Measurements from ENCODE around the gene HOMER2.
"Not testable (repeated sequence)": the region's sequence is repeated elsewhere in the genome, so short reads cannot be mapped to it uniquely, and the experiment has no call there.

Gene HOMER2

DNA sequence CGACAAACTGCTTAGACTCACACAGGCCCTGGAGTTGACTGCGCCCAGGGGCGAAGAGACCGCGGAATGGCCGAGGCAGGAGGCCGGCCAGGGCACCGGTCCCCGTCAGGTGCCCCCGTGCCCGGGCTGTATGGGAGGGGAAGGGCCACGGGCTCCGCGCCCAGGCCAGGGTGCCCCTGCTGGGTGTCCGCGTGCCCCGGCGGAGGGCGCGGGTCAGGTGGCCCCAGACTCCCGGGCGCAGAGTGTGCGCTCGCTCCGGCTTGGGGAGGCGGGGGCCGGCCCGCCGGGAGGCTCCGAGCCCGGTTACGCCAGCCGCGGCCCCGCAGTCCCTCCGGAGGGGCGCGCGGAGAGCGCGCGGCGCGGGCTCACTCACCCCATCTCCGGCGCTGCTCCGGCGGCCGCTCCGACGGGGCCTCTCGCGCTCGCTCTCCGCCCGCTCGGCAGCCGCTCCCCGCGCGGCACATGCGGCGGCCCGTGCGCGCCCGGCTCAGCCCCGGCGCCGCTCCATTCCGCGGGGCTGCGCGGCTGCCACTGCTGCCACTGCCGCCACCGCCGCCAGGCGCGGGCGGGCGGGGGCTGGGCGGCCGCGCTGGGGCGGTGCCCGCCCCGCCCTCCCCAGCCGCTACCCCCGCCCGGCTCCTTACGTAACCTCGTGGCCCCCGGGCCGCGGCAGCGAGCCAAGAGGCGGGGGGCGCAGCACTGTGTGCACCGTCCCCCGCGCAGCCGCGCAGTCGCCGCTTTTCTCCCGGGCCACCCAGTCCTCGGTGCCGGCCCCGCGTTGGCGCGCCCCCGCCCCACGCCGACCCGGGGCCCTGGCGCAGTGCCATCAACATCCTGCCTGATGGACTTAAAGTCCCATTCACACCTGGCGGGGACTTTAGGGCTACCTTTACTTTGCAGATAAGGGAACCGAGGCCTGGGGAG is at the start of gene HOMER2:
Gene HOMER2 (minus strand): TSS at position 563 of the 924 bp plus-strand sequence. CDS start 185 bp downstream, at position 378.
- H3K4me3 ChIP-seq (ENCODE audit: low read length in 2 of 2), result peak within 1 kb of the TSS; percentile 39 to 56
- H3K36me3 ChIP-seq (ENCODE audit: control insufficient read depth in 2 of 2, insufficient read depth in 2 of 2, low read length in 2 of 2), result no peaks in the 10 kb centered on the region
- peaks cover 14% of the 10 kb centered on the region in 2 donors for H3K27me3 ChIP-seq (ENCODE audit: control insufficient read depth in 2 of 2, insufficient read depth in 2 of 2, low read length in 2 of 2)
- no peaks in the 10 kb centered on the region for H3K9me3 ChIP-seq (ENCODE audit: control insufficient read depth in 2 of 2, low read length in 2 of 2)
- peak within 1 kb of the TSS in 1 of 2 donors; percentile 4 for H3K9ac ChIP-seq (ENCODE audit: low read depth in 1 of 2, low read length in 2 of 2)
- H3K27ac ChIP-seq (ENCODE audit: low read depth in 2 of 2, low read length in 2 of 2), result no peak within 1 kb of the TSS
- H3K4me1 ChIP-seq (ENCODE audit: control insufficient read depth in 2 of 2, insufficient read depth in 2 of 2, low read length in 2 of 2), result no peaks in the 10 kb centered on the region

DNA sequence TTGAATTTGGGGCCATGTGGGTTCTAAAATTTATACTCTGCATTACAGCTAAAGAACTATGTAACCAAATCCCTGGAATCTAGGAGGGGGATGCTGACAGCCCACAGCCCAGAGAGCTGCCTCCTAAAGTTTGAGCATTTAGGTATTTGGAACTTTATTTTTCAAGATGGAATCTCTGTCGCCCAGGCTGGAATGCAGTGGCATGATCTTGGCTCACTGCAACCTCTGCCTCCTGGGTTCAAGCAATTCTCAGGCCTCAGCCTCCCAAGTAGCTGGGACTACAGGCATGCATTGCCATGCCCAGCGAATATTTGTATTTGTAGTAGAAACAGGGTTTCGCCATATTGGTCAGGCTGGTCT is 48.1 kb upstream of the HOMER2 start:
- not testable (repeated sequence) for H3K9ac ChIP-seq (ENCODE audit: low read depth in 1 of 2, low read length in 2 of 2); H3K4me1 ChIP-seq (ENCODE audit: control insufficient read depth in 2 of 2, insufficient read depth in 2 of 2, low read length in 2 of 2); H3K9me3 ChIP-seq (ENCODE audit: control insufficient read depth in 2 of 2, low read length in 2 of 2); H3K27me3 ChIP-seq (ENCODE audit: control insufficient read depth in 2 of 2, insufficient read depth in 2 of 2, low read length in 2 of 2); H3K27ac ChIP-seq (ENCODE audit: low read depth in 2 of 2, low read length in 2 of 2); H3K4me3 ChIP-seq (ENCODE audit: low read length in 2 of 2); H3K36me3 ChIP-seq (ENCODE audit: control insufficient read depth in 2 of 2, insufficient read depth in 2 of 2, low read length in 2 of 2)

DNA sequence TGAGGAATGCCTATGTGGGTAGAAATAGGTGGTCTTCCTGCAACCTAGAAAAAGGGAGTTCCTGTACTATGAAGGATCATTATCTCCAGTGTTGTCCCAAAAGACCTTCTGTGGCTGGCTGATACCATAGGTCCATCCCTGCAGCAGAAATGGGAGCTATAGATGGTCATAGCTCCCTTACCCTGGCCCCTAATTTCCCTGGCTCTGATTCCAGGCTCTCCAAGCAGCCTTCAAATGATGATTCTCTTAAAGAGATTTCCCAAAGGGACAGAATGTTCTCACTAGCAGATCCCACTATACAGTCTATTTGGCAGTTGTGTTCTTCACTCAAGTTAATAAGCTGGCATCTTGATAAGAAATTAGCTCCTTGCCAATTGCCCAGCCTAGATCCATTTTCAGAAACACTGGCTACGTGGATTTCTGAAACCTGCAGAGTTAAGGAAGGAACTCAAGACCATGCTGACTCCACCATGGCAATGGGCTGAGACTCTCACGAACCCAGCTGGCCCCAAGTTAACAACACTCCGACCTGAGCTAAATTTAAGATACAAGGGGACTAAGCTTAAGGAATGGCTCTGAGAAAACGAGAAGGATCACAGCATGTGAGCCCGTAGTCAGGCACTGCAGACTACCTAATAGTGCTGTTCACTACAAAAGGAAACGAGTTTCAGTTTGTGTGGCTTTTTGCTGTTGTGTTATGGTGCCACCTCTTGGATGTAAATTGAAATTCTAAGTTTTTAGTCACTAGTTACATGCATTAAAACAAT is 47.6 kb upstream of the HOMER2 start:
- Histone ChIP-seq H3K9ac (ENCODE audit: low read depth in 1 of 2, low read length in 2 of 2) (peak overlapping the region; percentile 27 to 44), H3K4me3 (ENCODE audit: low read length in 2 of 2) (peak overlapping the region; percentile 41 to 49), H3K9me3 (ENCODE audit: control insufficient read depth in 2 of 2, low read length in 2 of 2) (no peaks in the 10 kb centered on the region), H3K27ac (ENCODE audit: low read depth in 2 of 2, low read length in 2 of 2) (no peak overlapping the region), H3K27me3 (ENCODE audit: control insufficient read depth in 2 of 2, insufficient read depth in 2 of 2, low read length in 2 of 2) (no peaks in the 10 kb centered on the region), H3K36me3 (ENCODE audit: control insufficient read depth in 2 of 2, insufficient read depth in 2 of 2, low read length in 2 of 2) (peaks cover 0 to 5% of the 10 kb centered on the region in 2 donors), H3K4me1 (ENCODE audit: control insufficient read depth in 2 of 2, insufficient read depth in 2 of 2, low read length in 2 of 2) (peaks cover 2 to 4% of the 10 kb centered on the region in 2 donors)

DNA sequence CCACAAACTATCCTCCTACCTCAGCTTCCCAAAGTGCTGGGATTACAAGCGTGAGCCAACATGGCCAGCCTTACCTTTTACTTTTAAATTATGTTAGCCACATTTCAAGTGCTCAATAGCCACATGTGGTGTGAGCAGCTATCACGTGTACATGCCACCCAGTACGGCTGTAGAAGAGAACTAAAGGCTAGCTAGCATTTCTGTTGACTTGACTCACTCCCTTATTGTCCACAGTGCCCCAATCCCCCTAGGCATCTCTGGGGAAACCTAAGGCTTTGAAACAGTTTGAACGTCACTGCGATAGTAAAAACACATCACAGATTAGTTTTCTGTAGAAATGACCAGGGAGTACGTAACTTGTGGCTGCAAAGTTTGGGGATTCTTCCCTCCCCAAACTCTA is 46.9 kb upstream of the HOMER2 start:
- Histone ChIP-seq H3K36me3 (ENCODE audit: control insufficient read depth in 2 of 2, insufficient read depth in 2 of 2, low read length in 2 of 2) (no peaks in the 10 kb centered on the region), H3K9ac (ENCODE audit: low read depth in 1 of 2, low read length in 2 of 2) (no peak overlapping the region), H3K4me1 (ENCODE audit: control insufficient read depth in 2 of 2, insufficient read depth in 2 of 2, low read length in 2 of 2) (peaks cover 2 to 4% of the 10 kb centered on the region in 2 donors), H3K4me3 (ENCODE audit: low read length in 2 of 2) (no peak overlapping the region), H3K9me3 (ENCODE audit: control insufficient read depth in 2 of 2, low read length in 2 of 2) (no peaks in the 10 kb centered on the region), H3K27me3 (ENCODE audit: control insufficient read depth in 2 of 2, insufficient read depth in 2 of 2, low read length in 2 of 2) (no peaks in the 10 kb centered on the region), H3K27ac (ENCODE audit: low read depth in 2 of 2, low read length in 2 of 2) (no peak overlapping the region)

- Histone ChIP-seq H3K36me3 (ENCODE audit: control insufficient read depth in 2 of 2, insufficient read depth in 2 of 2, low read length in 2 of 2) (no peaks in the 10 kb centered on the region), H3K9ac (ENCODE audit: low read depth in 1 of 2, low read length in 2 of 2) (no peak overlapping the region), H3K4me3 (ENCODE audit: low read length in 2 of 2) (no peak overlapping the region), H3K27me3 (ENCODE audit: control insufficient read depth in 2 of 2, insufficient read depth in 2 of 2, low read length in 2 of 2) (no peaks in the 10 kb centered on the region), H3K9me3 (ENCODE audit: control insufficient read depth in 2 of 2, low read length in 2 of 2) (no peaks in the 10 kb centered on the region), H3K27ac (ENCODE audit: low read depth in 2 of 2, low read length in 2 of 2) (no peak overlapping the region), H3K4me1 (ENCODE audit: control insufficient read depth in 2 of 2, insufficient read depth in 2 of 2, low read length in 2 of 2) (peaks cover 2 to 4% of the 10 kb centered on the region in 2 donors)
These were observed 43.4 kb upstream of the HOMER2 start for GRCh38 chr15:82995938-82996337.

DNA sequence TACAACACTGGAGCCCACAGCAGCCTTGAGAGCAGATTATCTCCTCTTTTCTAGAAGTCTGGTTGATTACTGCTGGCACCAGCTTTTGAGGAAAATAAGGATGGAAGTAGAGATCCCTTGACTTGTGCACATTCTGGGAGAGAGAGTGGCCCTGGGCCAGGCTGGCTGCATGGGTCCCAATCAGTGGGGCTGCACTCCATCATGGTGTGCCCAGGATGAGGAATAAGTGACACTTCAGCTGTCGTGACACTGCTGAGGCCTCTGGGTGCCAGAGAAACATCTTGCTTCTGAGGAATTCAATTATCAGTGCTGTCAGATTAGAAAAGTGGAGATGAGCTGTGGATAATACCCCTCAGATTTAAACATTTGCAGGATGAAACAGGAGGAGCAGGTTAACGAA is 42.6 kb upstream of the HOMER2 start:
- Histone ChIP-seq H3K4me1 (ENCODE audit: control insufficient read depth in 2 of 2, insufficient read depth in 2 of 2, low read length in 2 of 2) (peaks cover 1 to 3% of the 10 kb centered on the region in 2 donors), H3K36me3 (ENCODE audit: control insufficient read depth in 2 of 2, insufficient read depth in 2 of 2, low read length in 2 of 2) (peaks cover 0 to 4% of the 10 kb centered on the region in 2 donors), H3K9ac (ENCODE audit: low read depth in 1 of 2, low read length in 2 of 2) (no peak overlapping the region), H3K9me3 (ENCODE audit: control insufficient read depth in 2 of 2, low read length in 2 of 2) (no peaks in the 10 kb centered on the region), H3K27me3 (ENCODE audit: control insufficient read depth in 2 of 2, insufficient read depth in 2 of 2, low read length in 2 of 2) (no peaks in the 10 kb centered on the region), H3K27ac (ENCODE audit: low read depth in 2 of 2, low read length in 2 of 2) (no peak overlapping the region), H3K4me3 (ENCODE audit: low read length in 2 of 2) (no peak overlapping the region)

DNA sequence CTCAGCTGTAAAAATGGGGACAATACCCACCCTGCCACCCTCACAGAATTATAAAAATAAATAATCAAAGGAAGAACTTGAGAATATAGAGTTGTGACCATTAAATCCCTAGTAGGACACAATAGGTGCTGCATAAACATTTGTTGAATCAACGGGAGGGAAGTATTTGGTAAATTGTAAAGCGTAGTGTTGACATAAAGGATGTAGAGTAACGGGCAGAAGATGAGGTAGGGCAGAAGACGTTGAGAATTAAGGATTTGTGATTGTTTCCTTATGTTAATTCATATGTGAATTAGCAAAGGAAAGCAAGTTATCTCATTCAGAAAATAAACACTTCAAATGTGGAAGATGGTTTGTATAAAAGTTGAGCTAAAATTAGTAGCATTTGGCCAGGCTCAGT is 40.6 kb upstream of the HOMER2 start:
- Histone ChIP-seq H3K27me3 (ENCODE audit: control insufficient read depth in 2 of 2, insufficient read depth in 2 of 2, low read length in 2 of 2) (no peaks in the 10 kb centered on the region), H3K4me3 (ENCODE audit: low read length in 2 of 2) (no peak overlapping the region), H3K4me1 (ENCODE audit: control insufficient read depth in 2 of 2, insufficient read depth in 2 of 2, low read length in 2 of 2) (no peaks in the 10 kb centered on the region), H3K27ac (ENCODE audit: low read depth in 2 of 2, low read length in 2 of 2) (no peak overlapping the region), H3K9me3 (ENCODE audit: control insufficient read depth in 2 of 2, low read length in 2 of 2) (no peaks in the 10 kb centered on the region), H3K36me3 (ENCODE audit: control insufficient read depth in 2 of 2, insufficient read depth in 2 of 2, low read length in 2 of 2) (peaks cover 3 to 18% of the 10 kb centered on the region in 2 donors), H3K9ac (ENCODE audit: low read depth in 1 of 2, low read length in 2 of 2) (no peak overlapping the region)

GRCh38 chr15:82992436-82992998 is 40.0 kb upstream of the HOMER2 start:
- Histone ChIP-seq H3K36me3 (ENCODE audit: control insufficient read depth in 2 of 2, insufficient read depth in 2 of 2, low read length in 2 of 2) (peaks cover 3 to 19% of the 10 kb centered on the region in 2 donors), H3K27me3 (ENCODE audit: control insufficient read depth in 2 of 2, insufficient read depth in 2 of 2, low read length in 2 of 2) (no peaks in the 10 kb centered on the region), H3K9ac (ENCODE audit: low read depth in 1 of 2, low read length in 2 of 2) (no peak overlapping the region), H3K4me3 (ENCODE audit: low read length in 2 of 2) (no peak overlapping the region), H3K9me3 (ENCODE audit: control insufficient read depth in 2 of 2, low read length in 2 of 2) (no peaks in the 10 kb centered on the region), H3K27ac (ENCODE audit: low read depth in 2 of 2, low read length in 2 of 2) (no peak overlapping the region), H3K4me1 (ENCODE audit: control insufficient read depth in 2 of 2, insufficient read depth in 2 of 2, low read length in 2 of 2) (no peaks in the 10 kb centered on the region)

DNA sequence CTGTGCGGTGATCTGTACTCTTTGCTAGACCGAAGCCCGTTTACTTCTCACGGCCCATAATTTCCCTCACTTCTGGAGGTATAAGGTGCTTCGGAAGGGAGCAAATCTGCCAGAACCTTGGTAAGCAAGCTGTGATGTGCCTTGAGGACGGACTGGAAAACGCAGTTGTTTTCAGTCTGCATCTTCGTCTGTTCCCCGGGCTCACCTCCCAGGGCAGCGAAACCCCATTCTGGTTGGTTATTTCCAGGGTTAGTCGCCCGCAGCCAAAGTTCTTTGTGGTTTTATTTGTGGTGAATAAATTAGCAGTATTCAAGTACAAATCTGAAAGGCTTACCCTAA is 33.9 kb upstream of the HOMER2 start:
- peak overlapping the region; percentile 68 to 74 for H3K9ac ChIP-seq (ENCODE audit: low read depth in 1 of 2, low read length in 2 of 2)
- peaks cover 5 to 7% of the 10 kb centered on the region in 2 donors for H3K4me1 ChIP-seq (ENCODE audit: control insufficient read depth in 2 of 2, insufficient read depth in 2 of 2, low read length in 2 of 2)
- H3K4me3 ChIP-seq (ENCODE audit: low read length in 2 of 2), result peak overlapping the region; percentile 79 to 98
- no peaks in the 10 kb centered on the region for H3K27me3 ChIP-seq (ENCODE audit: control insufficient read depth in 2 of 2, insufficient read depth in 2 of 2, low read length in 2 of 2)
- H3K27ac ChIP-seq (ENCODE audit: low read depth in 2 of 2, low read length in 2 of 2), result peak overlapping the region; percentile 75 to 81
- no peaks in the 10 kb centered on the region for H3K9me3 ChIP-seq (ENCODE audit: control insufficient read depth in 2 of 2, low read length in 2 of 2)
- H3K36me3 ChIP-seq (ENCODE audit: control insufficient read depth in 2 of 2, insufficient read depth in 2 of 2, low read length in 2 of 2), result peaks cover 3 to 19% of the 10 kb centered on the region in 2 donors
